Fibroblast of gingiva (primary cell): ENCODE results near the gene AQR.

Experiments used
- DNase-seq: peaks from one replicate; pipeline ENCODE4 v3.0.0-alpha.2; 2011; ENCODE audit warnings: low read depth

The AQR gene

DNA sequence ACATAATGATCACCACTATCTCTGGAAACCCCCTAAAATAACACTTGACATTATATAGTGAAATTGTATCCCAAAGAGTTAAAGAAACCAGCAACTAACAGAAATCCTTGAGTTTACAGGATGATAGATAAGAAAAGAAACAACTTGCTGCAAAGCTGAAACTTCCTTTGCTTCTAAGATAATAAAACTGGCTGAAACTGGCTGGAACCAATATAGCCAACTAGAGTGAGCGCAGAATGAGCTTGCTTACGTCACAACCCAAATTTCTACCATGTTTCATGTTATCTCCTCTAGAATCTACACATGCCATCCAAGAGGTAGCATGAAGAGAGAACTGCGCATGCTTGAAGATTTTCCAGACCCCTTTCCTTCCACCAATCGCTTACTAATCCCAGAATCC, 90.4 kb downstream of the AQR start:
- DNase-seq = no peak

DNA sequence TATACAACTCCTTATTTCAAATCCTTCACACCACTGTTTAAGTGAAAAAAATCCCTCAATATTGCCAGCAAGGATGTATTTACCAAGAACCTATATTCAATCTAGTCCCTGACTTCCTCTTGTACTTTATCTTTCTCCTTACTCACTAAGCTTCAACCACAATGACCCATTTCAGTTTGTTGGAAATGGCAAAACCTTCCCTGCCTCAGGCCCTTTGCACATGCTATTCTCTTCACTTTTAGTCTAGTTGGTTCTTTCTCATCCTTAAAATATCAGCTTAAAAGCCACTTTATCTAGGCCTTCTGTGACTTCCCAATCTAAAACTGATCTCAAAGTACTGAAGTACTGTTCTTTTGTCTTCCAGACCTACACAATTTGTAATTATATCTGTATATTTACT, 92.9 kb downstream of the AQR start:
- no peak for DNase-seq

DNA sequence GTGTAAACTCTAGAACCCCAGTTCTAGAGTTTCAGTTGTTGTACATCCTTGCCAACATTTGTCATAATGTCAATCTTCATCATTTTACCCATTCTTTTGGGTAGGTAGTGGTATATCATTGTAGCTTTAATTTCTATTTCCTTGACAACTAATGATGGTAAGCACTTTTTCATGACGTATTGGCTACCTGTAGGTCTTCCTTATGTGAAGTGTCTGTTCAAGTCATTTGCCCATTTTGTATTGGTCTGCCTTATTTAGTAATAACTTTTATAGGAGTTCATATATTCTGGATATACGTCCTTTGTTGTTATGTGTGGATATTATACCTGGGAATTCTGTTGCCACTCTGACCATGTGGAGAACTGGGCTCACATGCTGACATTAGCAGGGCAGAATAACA, 100.4 kb downstream of the AQR start:
- DNase-seq = no peak

DNA sequence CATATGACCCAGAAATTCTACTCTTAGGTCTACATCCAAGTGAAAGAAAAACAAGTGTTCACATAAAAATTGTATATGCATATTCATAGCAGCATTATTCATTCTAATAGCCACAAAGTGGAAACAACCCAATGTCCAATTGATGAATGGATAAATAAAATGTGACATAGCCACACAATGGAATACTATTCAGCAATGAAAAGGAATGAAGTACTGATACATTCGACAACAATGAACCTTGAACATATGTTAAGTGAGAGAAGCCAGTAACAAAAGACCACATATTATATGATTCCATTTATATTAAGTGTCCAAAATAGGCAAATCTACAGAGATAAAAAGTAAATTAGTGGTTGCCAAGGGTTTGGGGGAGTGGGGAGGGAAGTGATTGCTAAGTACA, 104.0 kb downstream of the AQR start:
- DNase-seq = no peak

DNA sequence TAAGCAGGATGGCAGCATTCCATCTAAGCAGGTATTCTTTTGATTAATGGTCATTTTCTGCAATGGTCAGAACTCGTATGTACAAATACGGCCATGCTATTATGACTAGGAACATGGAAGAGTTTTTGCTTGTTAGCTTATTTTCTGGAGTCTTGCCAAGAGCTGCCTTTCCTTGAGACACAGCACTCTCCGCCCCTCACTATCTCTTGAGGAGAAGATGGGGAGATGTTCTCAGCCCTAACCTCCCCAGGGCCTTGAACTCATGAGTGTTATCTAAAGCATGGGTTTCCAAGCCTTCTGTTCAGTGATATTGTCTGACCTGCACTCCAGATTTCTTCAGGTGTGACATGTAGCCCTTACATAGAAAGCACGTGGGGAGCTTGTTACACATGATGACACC, 108.3 kb downstream of the AQR start:
- no peak for DNase-seq

DNA sequence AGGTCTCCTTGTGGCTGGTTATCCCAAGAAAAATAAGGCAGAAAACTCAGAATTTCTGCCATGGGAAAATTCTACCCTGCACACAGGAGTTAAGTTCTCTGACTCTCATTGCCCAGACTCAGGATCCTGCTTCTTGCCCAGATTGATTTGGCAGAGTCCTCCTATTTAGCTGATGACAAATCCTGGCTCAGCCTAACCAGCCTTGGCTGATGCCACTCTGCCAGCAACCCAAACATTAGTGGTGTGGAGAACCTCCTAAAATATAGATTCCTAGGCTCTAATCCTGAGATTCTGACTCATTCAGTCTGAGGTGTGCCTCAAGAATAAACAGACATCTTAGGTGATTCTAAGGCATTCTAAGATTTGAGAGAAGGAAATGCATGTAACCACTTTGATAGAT, 113.6 kb downstream of the AQR start:
- peak; percentile 49 for DNase-seq

DNA sequence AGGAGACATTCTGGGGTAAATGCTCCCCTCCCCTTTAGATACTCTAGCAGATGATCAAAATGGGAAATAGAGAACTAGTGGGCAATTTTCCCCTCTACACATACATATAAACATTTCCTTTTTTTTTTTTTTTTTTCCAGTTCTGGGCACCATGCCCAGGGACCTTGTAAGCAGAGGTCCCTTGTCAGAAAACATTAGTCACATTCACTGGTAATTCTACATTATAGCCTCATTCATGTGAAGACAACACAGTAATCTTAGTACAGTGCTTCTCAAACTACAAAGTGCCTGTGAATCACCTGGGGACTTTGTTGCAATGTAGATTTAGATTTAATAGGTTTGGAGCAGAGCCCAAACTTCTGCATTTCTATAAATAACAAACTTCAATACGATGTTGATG, 114.1 kb downstream of the AQR start:
- DNase-seq = peak; percentile 64

DNA sequence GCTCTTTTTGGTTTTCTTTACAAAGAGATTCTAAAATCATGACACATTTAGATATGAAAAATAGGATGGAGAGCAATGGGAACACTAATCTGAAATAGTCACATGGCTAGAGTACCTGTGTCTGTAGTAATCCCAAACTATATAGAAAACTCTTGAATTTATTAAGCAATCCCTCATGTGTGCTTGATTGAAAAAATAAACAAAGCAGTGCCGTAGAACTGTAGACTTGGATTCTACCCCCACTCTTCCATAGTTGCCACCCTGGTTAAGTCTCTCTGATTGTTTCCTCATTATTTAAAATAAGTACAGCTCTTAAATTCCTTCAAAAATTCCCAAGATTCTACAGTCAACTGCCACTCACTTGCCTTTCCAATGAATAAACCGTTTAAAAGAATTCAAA, 115.3 kb downstream of the AQR start:
- peak; percentile 22 for DNase-seq

DNA sequence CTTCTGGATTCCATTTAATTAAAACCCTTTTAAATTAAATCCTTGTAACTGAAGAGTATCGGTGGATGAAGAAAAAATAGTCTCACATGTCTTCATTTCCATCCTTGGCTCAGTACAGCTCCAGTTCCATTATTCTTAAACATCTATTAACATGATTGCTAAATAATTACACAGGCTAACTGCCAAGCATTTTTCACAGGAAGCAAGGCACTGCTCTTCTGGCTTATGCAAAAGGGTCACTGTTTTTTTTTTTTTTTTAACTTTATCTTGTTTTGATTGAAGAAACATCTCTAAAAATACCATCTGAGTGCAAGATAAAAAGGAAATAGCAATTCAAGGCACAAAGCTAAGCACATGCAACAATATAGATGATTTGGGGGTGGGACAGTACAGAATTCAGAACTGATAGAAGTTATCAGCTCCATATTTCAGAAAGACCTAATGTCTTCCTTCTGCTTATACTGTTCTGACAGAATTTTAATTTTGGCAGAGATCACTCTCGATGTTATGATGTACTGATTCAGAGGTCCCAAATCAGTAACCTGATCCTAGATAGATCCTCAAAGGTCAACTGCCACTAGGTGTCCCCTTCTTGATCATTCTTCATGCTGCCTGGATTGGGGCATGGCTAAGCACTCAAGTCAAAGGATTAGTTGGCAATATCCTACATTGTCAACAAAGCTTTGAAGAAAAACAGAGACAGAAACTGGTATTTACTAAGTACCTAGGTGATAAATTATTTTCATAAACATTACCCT, 116.4 kb downstream of the AQR start:
- peak; percentile 92 for DNase-seq

DNA sequence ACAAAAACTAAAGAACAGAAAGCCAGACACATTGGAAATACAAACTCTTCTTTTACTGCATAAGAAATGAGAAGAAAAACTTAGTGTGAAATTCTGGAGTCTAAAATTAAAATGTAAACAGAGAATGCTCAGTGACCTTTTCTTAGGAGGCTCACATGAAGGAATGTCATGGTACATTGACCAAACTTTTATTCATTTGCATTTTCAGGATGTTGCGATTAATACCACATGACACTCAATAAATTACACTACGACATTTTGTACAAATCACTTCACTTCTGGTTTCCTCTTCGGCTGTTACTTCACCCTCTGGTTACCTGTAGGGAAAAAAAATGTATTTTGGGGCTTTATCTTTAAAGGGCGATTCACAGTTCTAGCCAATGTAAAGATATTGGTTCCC, 117.8 kb downstream of the AQR start:
- peak; percentile 49 for DNase-seq

DNA sequence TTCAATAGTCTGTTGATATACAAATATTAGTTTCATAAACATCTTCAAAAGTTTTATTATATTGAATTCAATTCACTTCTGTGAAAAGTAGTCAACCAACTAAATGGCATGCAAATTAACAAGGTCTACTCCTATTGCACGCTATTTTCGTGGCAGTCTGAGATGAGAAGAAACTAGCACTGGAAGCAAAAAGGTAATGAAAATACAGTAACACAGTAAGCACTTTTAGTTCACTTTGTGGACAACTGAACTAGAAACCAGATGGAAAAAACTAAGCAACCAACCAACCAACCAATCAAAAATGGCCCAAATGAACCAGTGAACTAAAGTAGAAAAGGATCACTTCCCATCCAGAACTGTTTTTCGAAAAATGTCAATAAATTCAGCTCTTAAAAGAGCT, 118.5 kb downstream of the AQR start:
- no peak for DNase-seq

DNA sequence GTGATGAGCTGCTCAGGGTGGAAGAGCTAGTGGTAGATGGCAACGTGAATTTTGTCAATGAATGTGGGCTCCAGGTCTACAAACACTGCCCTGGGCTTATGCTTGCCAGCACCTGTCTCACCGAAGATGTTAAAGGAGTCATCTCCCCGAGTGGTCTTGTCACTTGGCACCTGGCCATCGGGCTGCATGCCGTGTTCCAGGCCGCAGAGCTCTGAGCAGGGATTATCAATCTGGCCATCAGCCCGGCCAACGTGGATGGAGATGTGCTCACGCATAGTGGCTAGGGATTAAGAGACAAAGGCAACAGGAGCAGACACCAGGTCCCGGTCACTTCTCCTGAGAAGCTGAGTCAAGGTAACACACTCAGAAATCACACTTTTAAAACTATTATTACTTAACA, 119.4 kb downstream of the AQR start:
- no peak for DNase-seq

DNA sequence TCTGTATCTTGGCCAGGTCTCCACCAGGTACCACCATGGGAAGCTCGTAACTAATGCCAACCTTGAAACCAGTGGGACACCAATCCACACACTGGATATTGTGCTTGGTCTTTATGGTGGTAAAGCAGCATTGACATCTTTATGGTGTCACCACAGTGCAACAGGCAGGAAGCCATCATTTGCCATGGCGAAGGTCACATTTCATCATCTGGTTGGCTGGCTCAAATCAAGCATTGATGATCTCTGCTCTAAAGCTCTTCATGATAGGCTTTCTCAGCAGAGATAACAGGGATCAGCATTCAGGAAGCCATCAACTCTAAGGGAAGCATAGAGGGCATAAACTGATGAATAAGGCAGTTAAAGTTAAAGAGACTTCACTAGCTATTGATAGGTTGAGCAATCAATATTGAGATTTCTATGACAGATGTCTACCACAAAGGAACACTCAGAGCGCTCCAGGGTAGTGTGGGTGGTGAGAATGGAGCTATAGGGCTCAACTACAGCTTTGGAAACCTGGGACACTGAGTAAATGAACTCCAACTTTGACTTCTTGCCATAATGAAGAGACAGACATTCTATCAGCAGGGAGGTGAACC, 120.1 kb downstream of the AQR start:
- no peak for DNase-seq

DNA sequence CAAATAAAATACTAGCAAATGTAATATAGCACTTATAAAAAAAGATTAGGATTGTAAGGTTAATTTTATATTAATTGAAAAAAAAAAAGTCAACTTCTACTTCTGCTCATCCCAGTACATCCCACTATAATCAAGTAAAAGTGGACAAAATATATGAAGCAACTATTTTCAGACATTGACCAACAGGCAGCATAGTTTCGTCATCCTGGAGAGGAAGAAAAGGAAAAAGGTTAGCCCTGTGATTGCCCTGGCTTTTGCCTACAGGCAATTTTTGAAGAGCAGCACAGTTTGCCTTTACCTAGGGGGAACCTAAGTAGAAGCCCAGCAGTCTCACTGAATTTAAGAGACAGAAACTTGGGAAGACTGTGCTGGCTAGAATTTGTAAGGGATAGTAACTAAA, 121.9 kb downstream of the AQR start:
- peak; percentile 34 for DNase-seq

DNA sequence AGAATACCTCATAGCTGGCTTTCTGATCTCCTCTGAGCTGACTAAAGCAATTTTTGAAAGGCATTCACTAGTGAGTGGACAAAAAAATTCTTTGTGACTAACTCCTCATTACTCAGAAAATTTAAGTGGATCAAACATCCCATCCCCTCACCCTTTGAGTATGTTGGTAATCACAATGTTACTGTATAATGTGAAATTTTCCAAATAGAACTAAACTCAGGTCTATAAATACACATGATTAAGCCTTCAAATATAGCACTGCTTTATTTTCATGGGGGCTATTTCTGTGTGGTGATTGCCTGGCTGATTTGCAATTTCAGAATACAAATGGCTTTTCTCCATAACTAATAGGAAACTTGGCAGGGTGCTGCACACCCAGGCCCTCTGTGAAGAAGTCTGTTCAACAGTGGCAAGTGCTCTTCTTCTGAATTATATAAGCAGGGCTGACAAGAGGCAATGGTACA, 128.2 kb downstream of the AQR start:
- DNase-seq = no peak

DNA sequence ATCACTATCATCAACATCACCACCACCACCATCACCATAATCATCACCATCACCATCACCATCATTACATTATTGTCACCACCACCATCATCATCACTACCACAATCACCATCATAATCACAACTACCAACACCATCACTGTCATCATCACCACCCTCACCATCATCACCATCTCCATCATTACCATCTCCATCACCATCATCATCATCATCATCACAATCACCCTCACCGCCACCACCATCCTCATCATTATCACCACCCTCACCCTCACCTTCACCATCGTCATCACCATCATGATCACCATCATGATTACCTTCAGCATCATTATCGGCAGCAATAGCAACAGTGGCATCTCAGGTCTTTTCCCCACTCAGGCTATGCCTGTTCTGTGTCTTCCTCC, 131.3 kb downstream of the AQR start:
- DNase-seq = no peak

DNA sequence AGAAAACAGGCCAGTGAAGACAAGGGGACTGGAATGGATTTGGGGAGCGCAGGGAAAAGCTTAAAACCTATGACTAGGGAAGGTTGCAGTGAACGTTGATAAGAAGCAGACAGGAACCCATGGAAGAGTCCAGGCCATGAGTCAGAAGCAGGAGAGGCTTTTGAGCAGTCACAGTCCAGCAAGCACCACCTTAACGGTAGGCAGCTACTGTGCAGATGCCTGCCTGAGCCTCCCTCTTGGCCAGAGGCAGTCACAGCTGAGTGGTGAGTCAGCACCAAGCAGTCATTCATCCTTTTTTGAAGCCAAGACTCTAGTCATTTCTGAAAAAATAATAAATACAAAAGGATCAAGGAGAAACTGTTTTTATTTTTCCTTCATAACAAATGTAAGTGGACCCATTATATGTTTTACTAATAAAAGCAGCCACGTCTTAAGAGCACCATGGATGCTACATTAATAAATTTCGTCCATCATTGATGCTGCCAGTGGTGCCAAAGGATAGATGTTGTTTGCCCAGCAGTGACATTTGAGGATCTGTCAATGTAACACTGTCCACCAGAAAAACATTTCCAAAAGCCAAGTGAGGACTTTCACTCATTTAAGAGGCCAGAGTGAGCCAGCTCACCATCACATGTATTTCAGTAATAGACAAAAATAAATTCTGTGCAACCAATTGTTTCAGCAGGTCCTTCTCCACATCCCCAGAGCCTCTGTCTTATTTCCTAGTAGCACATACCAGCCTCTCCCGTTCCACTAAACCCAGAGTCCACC, 132.1 kb downstream of the AQR start:
- DNase-seq = peak; percentile 10

DNA sequence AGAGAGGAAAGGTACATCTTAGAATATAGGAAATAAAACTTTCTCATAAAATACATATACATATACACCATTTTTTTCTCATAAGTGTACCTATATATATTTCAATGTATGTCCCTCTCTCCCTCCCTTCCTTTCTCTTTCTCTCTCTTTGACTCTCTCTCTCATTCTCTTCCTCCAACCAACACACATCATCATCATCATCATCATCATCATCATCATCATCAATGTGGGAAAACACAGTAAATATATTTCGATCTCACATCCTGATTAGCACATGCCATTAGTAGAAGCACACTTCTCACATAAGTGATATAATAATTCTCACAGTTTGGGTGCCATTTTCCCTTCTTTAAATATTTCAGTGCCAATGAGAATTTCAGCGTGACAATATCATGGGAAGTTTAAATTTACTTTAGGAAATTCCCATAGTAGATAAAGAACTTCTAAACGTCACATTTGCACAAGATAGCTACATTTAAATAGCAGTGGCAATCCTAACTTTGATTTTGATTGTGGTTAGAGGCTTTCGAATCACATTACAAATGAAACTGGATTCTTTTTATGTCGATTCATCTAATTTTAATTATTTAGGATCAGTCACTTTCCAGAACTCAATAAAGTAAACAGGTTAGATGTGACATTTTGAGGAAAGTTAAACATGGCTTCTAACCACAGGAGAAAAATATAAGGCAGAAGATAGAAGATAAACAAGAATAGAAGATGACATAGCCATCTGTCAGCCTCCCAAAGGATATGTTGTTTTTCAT, 141.2 kb downstream of the AQR start:
- no peak for DNase-seq

DNA sequence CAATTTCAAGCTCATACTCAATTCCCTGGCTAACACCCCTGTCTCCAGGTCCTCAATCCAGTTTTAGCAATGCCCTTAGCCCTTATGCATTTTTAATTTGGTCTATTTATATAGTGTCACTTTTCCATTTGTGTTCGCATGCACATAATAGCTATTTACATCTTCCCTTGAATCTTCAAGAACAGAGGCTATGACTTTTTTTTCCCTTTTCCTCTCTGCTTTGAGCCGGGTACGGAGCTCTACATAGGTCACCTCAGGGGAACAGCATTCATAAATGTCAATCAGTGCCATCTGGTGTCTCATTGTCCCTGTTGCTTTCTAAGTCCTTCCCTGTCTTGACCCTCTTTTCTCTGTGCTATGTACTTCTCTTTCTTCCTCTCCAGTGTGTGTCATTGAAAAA, 147.7 kb downstream of the AQR start:
- no peak for DNase-seq

DNA sequence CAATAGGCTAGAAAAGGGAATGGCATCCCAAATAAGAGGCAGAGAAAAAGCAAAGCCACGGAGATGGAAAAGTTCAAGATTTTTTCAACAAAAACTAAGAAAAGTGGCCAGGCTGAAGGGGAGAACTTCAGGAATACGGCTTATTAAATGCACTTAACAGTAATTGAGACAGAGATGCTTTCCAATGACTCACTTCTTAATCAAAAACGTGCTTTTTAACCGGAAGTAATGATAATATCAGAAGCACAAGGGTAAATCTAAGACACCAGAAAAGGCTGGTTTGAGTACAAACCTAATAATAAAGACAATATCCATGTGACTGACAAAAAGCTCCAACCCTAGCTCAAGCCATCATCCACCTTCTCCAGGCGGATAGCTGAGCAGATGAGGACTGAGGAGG, 149.4 kb downstream of the AQR start:
- DNase-seq = no peak

DNA sequence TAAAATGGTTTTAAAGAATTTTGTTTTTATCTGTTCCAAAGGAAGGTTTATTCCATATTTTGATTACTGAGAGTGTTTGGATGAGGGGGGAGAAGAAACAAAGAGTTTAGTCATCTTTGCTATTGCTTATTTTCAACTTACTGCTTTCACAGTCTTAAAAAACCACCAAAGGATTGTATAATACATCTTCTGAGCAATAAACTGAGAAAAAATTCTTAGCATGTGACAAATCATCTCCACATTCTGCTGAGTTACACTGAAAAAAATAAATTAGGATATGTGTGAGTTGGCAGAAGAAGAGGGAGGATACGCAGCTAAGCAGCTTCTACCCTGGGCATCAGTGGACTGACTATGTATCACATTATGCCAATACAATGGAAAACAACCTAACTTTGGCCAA, 151.0 kb downstream of the AQR start:
- DNase-seq = no peak

DNA sequence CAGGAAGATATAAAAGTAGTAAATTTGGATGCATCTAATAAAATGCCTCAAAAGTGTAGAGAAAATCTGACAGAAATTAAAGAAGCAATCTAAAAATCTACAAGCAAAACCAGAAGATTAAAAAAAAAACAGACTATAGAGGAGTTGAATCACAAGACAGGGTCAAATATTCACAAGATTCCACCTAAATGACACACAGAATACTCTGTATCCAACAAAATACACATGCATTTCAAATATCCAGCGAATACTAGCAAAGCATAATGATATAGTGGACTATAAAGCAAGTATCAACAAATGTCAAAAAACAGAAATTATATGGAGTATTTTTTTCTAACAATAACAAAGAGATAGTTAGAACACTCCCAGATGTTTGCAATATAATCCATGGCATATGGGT, 153.7 kb downstream of the AQR start:
- DNase-seq = no peak
